GM19328 (cell line): Measurements from ENCODE around the gene ASGR2.
"Not testable (repeated sequence)": the region's sequence is repeated elsewhere in the genome, so short reads cannot be mapped to it uniquely, and the experiment has no call there.

Source experiments
- ATAC-seq: cut with Tn5 transposase; IDR thresholded peaks from one replicate; pipeline ENCODE4 v1.9.1; 2021; ENCODE audit warnings: mild to moderate bottlenecking, moderate library complexity; ENCODE audit not compliant: unreplicated experiment

Gene ASGR2

GRCh38 chr17:7101531-7101930 lies 13.1 kb downstream of the ASGR2 start:
- no peak for ATAC-seq

GRCh38 chr17:7100641-7101379 lies 13.8 kb downstream of the ASGR2 start:
- not testable (repeated sequence) for ATAC-seq

GRCh38 chr17:7098802-7099459 lies 15.7 kb downstream of the ASGR2 start:
- no peak for ATAC-seq

- ATAC-seq = no peak
Observed at GRCh38 chr17:7097940-7098339, 16.7 kb downstream of the ASGR2 start.

GRCh38 chr17:7095625-7096024 lies 19.0 kb downstream of the ASGR2 start:
- ATAC-seq = no peak

- ATAC-seq = no peak
Observed at GRCh38 chr17:7094652-7095019, 20.0 kb downstream of the ASGR2 start.

GRCh38 chr17:7091311-7092005 lies 23.2 kb downstream of the ASGR2 start:
- not testable (repeated sequence) for ATAC-seq

GRCh38 chr17:7089570-7089969 lies 25.1 kb downstream of the ASGR2 start:
- not testable (repeated sequence) for ATAC-seq

GRCh38 chr17:7088442-7088841 lies 26.2 kb downstream of the ASGR2 start:
- ATAC-seq = not testable (repeated sequence)

- ATAC-seq = no peak
Observed at GRCh38 chr17:7084088-7084487, 30.5 kb downstream of the ASGR2 start.

GRCh38 chr17:7083592-7083991 lies 31.0 kb downstream of the ASGR2 start:
- ATAC-seq = no peak

GRCh38 chr17:7081341-7082062 lies 33.1 kb downstream of the ASGR2 start:
- no peak for ATAC-seq

GRCh38 chr17:7080456-7081041 lies 34.1 kb downstream of the ASGR2 start:
- ATAC-seq = no peak

- no peak for ATAC-seq
Observed at GRCh38 chr17:7079581-7080455, 34.8 kb downstream of the ASGR2 start, which contains the start of gene CLEC10A. TSS of gene CLEC10A (minus strand) at chr17:7080251. CDS start at chr17:7078812, 1,439 bp downstream.

GRCh38 chr17:7078711-7079110 lies 35.9 kb downstream of the ASGR2 start:
- ATAC-seq = no peak

GRCh38 chr17:7077911-7078546 lies 36.6 kb downstream of the ASGR2 start:
- no peak for ATAC-seq

GRCh38 chr17:7074931-7075330 lies 39.7 kb downstream of the ASGR2 start:
- ATAC-seq = no peak

GRCh38 chr17:7072406-7072805 lies 42.2 kb downstream of the ASGR2 start:
- no peak for ATAC-seq

- ATAC-seq = no peak
Observed at GRCh38 chr17:7070712-7071111, 43.9 kb downstream of the ASGR2 start.
